ENCODE data around the gene NXNL1.
A peak's percentile ranks its signal among the peaks of the same experiment; 100 is the strongest.

GRCh38 chr19:17420475-17420924 is 40.2 kb downstream of the NXNL1 start:
- TF ChIP-seq, protein P1, sequence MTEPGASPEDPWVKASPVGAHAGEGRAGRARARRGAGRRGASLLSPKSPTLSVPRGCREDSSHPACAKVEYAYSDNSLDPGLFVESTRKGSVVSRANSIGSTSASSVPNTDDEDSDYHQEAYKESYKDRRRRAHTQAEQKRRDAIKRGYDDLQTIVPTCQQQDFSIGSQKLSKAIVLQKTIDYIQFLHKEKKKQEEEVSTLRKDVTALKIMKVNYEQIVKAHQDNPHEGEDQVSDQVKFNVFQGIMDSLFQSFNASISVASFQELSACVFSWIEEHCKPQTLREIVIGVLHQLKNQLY (CRISPR knock-in tag; conservative IDR thresholded peaks at IDR 0.05), result no peak
- TF ChIP-seq ZBTB8A (IDR thresholded peaks at IDR 0.05; ENCODE audit: partially characterized antibody) (no peak), SP2 (IDR thresholded peaks at IDR 0.05; ENCODE audit: extremely low read depth, low read depth, low read length, poor library complexity, severe bottlenecking) (no peak), BCL6 (CRISPR knock-in tag; IDR thresholded peaks at IDR 0.05) (no peak), PHF8 (IDR thresholded peaks at IDR 0.05; ENCODE audit: borderline replicate concordance, low read length) (peak; percentile 0; the same call in 1 of the 2 replicates), TARDBP (IDR thresholded peaks at IDR 0.05) (no peak), YY1 (IDR thresholded peaks at IDR 0.05; ENCODE audit: borderline replicate concordance in 1 of 3, control insufficient read depth in 1 of 3, extremely low read depth in 1 of 3, insufficient read depth in 3 of 3, insufficient read length in 1 of 3, insufficient replicate concordance in 2 of 3, low read depth in 1 of 3, low read length in 2 of 3) (no peak), DACH1 (IDR thresholded peaks at IDR 0.05; ENCODE audit: partially characterized antibody) (no peak), SOX6 (IDR thresholded peaks at IDR 0.05) (no peak), ARID2 (IDR thresholded peaks at IDR 0.05) (no peak)
